ENCODE data around the gene GPR33.

- no peak for TF ChIP-seq CTCF (conservative IDR thresholded peaks at IDR 0.05; ENCODE audit: low read length)
- no peak for TF ChIP-seq EZH2phosphoT487 (IDR thresholded peaks at IDR 0.05; ENCODE audit: borderline replicate concordance)
Measured at GRCh38 chr14:31484754-31485153, 3.1 kb downstream of the GPR33 start.

Measured in Loucy (cell line).